LNCaP clone FGC (cell line): Measurements from ENCODE around the gene INPP5D.

Experiments
- DNase-seq: peaks from one replicate; pipeline ENCODE4 v3.0.0-alpha.2; 2011; ENCODE audit warnings: low read depth
- H3K4me3 ChIP-seq: 2 replicates; pipeline ENCODE4 v1.5.1; 2011; ENCODE audit warnings: mild to moderate bottlenecking, low read depth, low read length, control low read depth
- CTCF ChIP-seq: IDR thresholded peaks from 2 replicates; pipeline ENCODE4 v1.5.1; 2012; ENCODE audit warnings: mild to moderate bottlenecking; ENCODE audit not compliant: control insufficient read depth, insufficient read depth; ENCODE audit errors: extremely low read depth

INPP5D gene

GRCh38 chr2:233059797-233060500 lies at the start of gene INPP5D:
Gene INPP5D, plus strand, starts transcription at chr2:233060342. Its CDS starts 137 bp downstream, at chr2:233060479.
- no peak for TF ChIP-seq CTCF
- H3K4me3 ChIP-seq, result no peak within 1 kb of the TSS
- DNase-seq, result no peak

- H3K4me3 ChIP-seq, result no peak overlapping the region
- no peak for TF ChIP-seq CTCF
- no peak for DNase-seq
Observed at GRCh38 chr2:233010569-233011267, 49.4 kb upstream of the INPP5D start.

GRCh38 chr2:233011268-233011650 lies 48.9 kb upstream of the INPP5D start:
- H3K4me3 ChIP-seq, result no peak overlapping the region
- no peak for DNase-seq

GRCh38 chr2:233011702-233012131 lies 48.4 kb upstream of the INPP5D start:
- TF ChIP-seq CTCF, result no peak
- H3K4me3 ChIP-seq, result no peak overlapping the region
- DNase-seq, result no peak

More at GRCh38 chr2:233011268-233011650, 48.9 kb upstream of the INPP5D start:
- no peak for TF ChIP-seq CTCF

GRCh38 chr2:233012301-233012971 lies 47.7 kb upstream of the INPP5D start:
- no peak for TF ChIP-seq CTCF
- no peak for DNase-seq
- no peak overlapping the region for H3K4me3 ChIP-seq

- TF ChIP-seq CTCF, result no peak
Observed at GRCh38 chr2:233013027-233013461, 47.1 kb upstream of the INPP5D start, which contains the start of gene NGEF. Gene NGEF, minus strand, starts transcription at chr2:233013256. Its CDS starts 38,366 bp downstream, at chr2:232974890.

More at GRCh38 chr2:233013027-233013461, 47.1 kb upstream of the INPP5D start, which contains the start of gene NGEF:
- no peak for DNase-seq
- H3K4me3 ChIP-seq, result no peak within 1 kb of the TSS
